GM12878 (cell line): ENCODE results near the gene CFAP58.

Experiments
- ASH2L ChIP-seq: fragments of 300-600, 200-600 bp; sonication (generic); IDR thresholded peaks from 2 replicates; pipeline ENCODE4 v1.6.1; 2017; ENCODE audit warnings: low read depth, mild to moderate bottlenecking, borderline replicate concordance
- ATF7 ChIP-seq: fragments of 450-650 bp; IDR thresholded peaks from 2 replicates; pipeline ENCODE4 v1.6.1; 2016; ENCODE audit warnings: low read depth, mild to moderate bottlenecking
- CBFB ChIP-seq: IDR thresholded peaks from 2 replicates; pipeline ENCODE4 v1.6.1; 2016; ENCODE audit warnings: antibody characterized with exemption, low read depth
- EP300 ChIP-seq, 2 experiments: fragments of 150-350 bp in 1 of 2; IDR thresholded peaks; 2 replicates each; pipeline ENCODE4 v1.6.1; 2011 to 2012; ENCODE audit warnings: low read depth in 2 of 2, low read length in 2 of 2, borderline replicate concordance in 1 of 2, improper control_type of control experiment in 1 of 2, inconsistent platforms in 1 of 2; ENCODE audit not compliant: control insufficient read depth in 1 of 2
- EZH2 ChIP-seq: IDR thresholded peaks from 2 replicates; pipeline ENCODE4 v1.6.1; 2012; ENCODE audit warnings: low read depth, mild to moderate bottlenecking, control low read depth, inconsistent platforms, low read length, borderline replicate concordance; ENCODE audit not compliant: control insufficient read depth
- FOS ChIP-seq: IDR thresholded peaks from 3 replicates; pipeline ENCODE4 v1.6.1; 2011; ENCODE audit warnings: borderline replicate concordance; ENCODE audit not compliant: insufficient read length; ENCODE audit errors: extremely low read depth
- FOXM1 ChIP-seq: IDR thresholded peaks from 2 replicates; pipeline ENCODE4 v1.6.1; 2012; ENCODE audit warnings: low read depth, mild to moderate bottlenecking, inconsistent platforms, low read length, moderate library complexity
- IKZF2 ChIP-seq, 2 experiments: fragments of 450-650 bp; IDR thresholded peaks; 2 replicates each; pipeline ENCODE4 v1.6.1; 2017; ENCODE audit warnings: mild to moderate bottlenecking in 2 of 2, moderate library complexity in 2 of 2
- POLR2A ChIP-seq: IDR thresholded peaks from 2 replicates; pipeline ENCODE4 v1.6.1; 2011; ENCODE audit warnings: low read depth, mild to moderate bottlenecking, low read length
- RAD21 ChIP-seq: IDR thresholded peaks from 2 replicates; pipeline ENCODE4 v1.6.1; 2011; ENCODE audit warnings: mild to moderate bottlenecking, low read depth, low read length, moderate library complexity; ENCODE audit not compliant: insufficient read depth
- SMC3 ChIP-seq: IDR thresholded peaks from 2 replicates; pipeline ENCODE4 v1.6.1; 2011; ENCODE audit warnings: low read length, improper control_type of control experiment, borderline replicate concordance
- YBX1 ChIP-seq: fragments of 450-650 bp; IDR thresholded peaks from 2 replicates; pipeline ENCODE4 v1.6.1; 2016; ENCODE audit warnings: antibody characterized with exemption
- ZNF274 ChIP-seq: IDR thresholded peaks from one replicate; pipeline ENCODE4 v1.8.0; 2011; ENCODE audit not compliant: insufficient read length, insufficient read depth
- ZNF384 ChIP-seq: IDR thresholded peaks from 2 replicates; pipeline ENCODE4 v1.6.1; 2012; ENCODE audit warnings: low read depth, mild to moderate bottlenecking, low read length, improper control_type of control experiment, borderline replicate concordance

GRCh38 chr10:104328646-104328895, 25.1 kb upstream of the CFAP58 start:
- no peak for TF ChIP-seq RAD21
- TF ChIP-seq ZNF384 = no peak
- no peak for TF ChIP-seq SMC3
- TF ChIP-seq FOXM1 = no peak
- TF ChIP-seq POLR2A = no peak
- TF ChIP-seq CBFB = no peak
- TF ChIP-seq IKZF2 (IDR thresholded peaks at IDR 0.05) = no peak
- no peak for TF ChIP-seq EZH2
- TF ChIP-seq YBX1 = no peak
- TF ChIP-seq FOS = no peak
- no peak for TF ChIP-seq ASH2L
- no peak for TF ChIP-seq ATF7
- no peak for TF ChIP-seq ZNF274
- TF ChIP-seq EP300 (IDR thresholded peaks at IDR 0.05; ENCODE audit: borderline replicate concordance in 1 of 2, control insufficient read depth in 1 of 2, low read depth in 2 of 2, low read length in 2 of 2) = no peak
